HG03378 (cell line): ENCODE data around the gene SRXN1.

Experiments used
- ATAC-seq: cut with Tn5 transposase; IDR thresholded peaks from one replicate; pipeline ENCODE4 v1.9.1; 2021; ENCODE audit warnings: mild to moderate bottlenecking, moderate library complexity; ENCODE audit not compliant: unreplicated experiment

SRXN1 gene

DNA sequence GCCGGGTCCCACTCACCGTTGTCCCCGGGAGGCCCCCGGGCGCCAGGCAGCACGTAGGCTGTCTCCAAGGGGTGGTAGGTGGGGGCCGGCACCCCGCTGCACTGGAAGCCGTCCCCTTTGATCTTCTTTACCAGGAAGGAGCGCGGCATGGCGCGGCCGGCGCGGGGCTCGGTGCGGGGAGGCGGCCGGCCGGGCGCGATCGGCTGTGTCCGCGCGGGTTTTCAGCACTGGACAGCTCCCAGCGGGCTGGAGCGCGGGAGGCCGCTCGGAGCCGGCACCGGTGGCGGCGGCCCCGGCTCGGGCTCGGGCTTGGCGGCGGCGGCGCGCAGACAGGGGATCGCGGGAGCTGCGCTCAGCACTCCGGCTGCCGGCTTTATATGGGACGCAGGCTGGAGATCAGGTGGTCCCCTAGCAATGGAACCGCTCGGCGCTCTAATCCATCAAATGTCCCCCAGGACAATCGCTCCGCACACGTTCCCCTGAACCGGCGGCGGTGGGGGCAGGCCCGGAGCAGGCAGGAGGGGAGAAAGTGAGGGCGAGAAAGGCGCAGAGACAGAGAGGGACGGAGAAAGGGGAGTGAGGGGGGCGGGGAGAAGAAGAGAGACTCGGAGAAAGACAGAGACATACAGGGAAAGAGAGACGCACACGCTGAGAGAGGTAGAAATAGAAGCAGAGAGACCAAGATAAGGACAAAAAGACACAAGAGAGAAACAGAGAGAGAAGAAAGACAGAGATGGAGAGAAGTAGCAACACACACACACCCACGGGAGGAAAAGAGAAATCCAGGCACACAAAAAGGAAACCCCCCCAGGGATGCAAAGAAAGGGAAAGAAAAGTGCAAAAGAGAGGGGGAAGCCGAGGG is 22.7 kb upstream of the SRXN1 start, which contains the start of gene SCRT2:
SCRT2 (minus strand) TSS at position 350 of the 862 bp plus-strand sequence; CDS start at position 149, 201 bp downstream.
- no peak for ATAC-seq

DNA sequence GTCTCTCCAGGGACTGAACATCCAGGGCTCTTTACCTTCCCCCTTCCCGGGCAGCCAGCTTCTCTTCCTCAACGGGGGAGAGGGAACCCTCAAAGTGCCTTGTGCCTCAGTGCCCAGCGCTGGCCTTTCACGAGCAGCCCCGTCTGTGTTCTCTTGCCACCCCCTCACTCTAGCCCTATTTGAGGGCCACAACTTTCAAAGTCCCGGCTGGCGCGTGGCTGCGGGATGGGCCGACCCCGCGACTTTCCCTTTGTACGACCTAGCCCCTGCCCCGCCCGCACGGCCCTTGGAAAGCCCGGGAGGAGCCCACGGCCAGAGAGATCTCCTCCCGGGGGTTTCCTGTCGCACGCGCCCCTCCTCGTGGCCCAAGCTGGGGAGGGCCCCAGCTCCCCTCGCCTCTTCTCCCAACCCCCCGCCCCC is 22.0 kb upstream of the SRXN1 start:
- ATAC-seq: no peak

DNA sequence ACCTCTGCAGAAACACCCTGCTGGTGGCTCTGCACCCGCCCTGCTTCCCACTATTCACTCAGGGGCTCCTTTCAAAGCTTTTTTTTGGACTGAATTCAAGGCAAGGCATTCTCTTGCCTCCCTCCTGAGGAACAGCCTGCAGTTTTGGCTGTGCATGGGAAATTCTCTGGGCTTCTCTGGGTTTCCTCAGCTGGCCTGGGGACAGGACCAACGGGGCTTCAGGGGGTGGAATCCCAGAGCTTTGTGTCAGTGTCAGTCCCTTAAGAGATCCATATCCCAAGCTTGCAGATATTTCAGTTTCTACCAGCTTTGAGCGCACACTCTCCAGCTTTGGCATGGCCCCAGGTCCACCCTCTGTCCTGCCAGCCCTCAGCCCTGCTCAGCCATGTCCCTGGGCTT is 20.6 kb upstream of the SRXN1 start:
- no peak for ATAC-seq

DNA sequence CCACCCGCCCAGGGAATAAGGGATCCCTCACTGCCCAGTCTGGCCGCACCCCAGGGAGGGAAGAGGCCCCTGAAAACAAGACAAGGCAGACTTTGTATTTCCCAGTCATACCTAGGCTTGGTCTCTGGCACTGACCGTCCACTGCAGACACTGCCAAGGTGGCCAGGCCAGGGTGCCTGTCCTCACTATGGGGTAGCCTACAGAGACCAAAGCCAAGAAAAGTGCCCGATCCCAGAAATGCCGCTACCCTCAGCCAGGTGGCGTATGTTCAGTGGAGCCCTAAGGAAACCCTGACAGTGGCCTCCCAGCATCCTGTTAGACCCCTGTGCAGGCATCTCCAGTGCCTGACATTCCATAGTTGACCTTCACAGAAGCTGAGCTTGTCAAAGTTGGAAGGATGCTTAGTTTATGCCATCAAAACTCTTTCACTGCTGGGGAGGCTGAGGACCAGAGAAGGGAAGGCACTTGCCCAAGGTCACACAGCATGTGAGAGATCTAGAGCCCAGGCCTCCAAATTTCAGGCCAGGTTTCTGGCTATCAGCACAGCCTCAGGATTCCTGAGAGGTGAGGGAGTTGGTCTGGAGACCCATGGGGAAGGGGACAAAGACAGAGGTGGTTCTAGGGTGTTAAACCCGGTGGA is 20.1 kb upstream of the SRXN1 start:
- no peak for ATAC-seq

DNA sequence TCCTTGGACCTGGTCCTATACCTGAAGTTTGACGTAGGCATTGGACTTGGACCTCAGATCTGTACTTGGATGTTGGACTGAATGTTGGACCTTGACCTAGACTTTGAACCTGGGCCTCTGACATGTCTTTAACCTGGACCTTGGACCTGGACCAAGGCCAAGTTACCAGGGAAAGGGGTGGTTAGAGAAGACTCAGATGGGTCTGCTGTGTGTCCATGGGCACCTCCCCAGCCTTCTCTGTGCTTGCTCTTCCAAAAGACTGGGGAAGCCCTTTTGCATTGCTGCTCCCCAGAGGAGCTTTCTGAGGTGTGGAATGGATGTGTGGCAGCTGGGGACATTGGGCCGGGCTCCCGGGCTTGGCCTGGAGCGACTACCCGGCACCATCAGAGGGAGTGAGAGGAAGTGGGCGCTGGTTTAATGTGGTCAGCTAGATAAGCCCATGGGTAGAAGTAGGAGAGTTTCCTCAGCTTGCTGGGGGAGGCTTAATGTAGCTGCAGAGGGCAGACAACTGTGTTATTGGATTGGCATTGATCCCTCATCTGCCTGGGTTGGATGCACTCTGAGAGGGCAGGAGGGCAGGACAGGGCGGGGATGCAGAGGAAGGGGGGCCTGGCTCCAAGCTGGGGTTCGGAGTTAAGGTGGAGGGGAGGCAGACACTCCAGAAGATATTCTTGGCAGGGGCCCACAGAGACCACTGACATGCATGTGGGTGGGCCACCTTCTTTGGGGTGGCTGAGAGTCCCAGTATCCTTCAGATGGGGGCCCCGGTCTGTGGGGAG is 18.4 kb upstream of the SRXN1 start:
- ATAC-seq: no peak

DNA sequence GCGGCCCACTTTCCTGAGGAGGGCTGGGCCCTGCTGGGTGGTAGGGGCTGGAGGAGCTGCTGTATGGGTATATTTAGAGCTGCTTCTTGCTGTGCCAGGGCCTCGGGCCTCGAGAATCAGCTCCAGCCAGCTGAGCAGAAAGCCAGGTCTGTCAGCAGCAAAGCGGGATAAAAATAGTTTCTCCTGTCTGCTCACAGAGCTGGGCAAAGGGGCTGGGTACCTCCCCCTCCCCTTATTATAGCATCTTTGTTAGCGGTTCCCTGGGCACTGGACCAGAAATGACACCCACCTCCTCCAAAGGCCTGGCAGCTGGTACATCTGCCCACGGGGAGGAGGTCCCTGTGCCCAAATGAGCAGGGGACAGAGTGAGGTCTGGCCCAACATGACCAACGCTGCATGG is 16.6 kb upstream of the SRXN1 start:
- no peak for ATAC-seq

DNA sequence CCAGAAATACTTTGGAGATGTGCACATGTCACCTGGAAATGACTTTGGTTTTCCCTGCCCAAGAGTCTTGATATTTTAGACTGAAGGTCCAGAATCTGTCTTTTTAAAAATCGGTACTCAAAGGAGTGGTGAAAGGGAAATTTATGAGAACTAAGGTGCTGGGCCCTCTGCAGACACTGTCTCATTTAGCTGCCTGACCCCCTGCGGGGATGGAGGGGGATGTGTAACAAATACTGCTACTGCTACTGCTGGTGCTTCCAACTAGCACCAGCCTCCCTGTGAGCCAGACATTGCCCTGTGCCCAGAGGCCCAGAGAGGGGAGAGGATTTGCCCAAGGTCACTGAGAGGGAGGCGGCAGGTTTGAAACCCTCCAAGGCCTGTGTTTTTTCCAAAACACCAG is 15.6 kb upstream of the SRXN1 start:
- no peak for ATAC-seq

DNA sequence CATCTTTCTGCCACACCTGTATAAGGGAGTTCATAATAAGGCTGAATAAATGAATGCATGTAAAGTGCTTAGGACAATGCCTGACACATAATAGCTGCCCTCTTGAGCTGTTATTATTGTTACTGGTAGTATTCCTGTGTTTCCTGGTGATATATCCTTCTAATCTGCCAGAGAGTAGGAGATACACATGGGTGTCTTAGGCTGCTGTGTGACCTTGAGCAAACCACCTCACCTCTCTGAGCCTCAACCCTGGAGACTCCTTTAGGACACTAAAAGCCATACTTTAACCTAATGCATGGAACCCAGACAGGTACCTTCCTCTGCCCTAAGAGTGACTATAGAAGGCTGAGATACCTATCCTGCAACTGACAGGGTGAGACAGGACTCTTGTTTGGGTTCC is 15.1 kb upstream of the SRXN1 start:
- ATAC-seq: no peak

DNA sequence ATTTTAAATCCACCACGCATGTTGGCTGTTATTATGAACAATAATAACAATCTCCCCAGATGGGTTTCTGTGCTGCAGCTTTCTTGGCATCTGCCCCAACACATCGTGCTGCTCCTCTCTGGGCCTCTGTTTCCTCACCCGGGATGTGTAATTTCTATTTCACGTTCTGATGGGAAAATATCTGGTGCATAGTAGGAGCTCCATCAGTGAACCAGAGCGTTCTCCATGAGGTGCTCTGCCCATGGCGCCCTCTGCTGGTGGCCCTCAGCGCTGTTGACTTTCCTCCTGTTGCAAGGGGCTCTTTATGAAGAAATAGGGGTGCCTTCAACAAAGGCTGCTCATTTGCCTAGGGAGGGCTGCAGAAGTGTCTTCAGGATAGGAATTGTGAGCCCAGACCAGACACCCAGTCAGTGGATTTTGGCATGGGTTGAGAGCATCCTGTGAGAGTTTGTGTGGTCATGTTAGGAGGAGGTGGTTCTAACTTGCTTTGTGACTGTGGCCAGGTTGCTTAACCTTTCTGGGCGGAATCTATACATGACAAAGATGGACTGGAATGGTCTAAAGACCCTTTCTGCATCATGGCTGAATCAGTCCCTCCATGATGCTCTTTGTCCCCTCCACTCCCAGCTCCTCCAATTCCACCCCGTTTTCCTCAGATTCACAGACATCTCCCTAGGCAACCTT is 14.5 kb upstream of the SRXN1 start:
- no peak for ATAC-seq

DNA sequence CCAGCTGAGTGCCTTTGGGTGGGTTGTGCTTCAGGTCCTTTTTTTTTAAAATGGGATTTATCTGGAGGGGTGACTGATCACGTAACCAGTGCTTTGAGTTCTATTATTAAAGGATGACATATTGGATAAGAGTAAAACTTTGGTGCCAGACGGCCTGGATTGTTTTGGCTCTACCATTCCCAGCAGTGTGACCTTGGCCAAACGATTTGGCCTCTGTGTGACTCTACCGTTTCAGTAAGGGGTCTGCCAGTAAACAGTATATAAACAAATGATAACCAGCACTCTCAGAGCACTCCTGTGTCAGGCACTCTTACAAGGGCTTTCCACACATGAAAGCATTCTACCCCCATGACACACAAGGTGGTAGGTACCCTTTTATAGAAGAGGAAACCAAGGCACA is 13.9 kb upstream of the SRXN1 start:
- ATAC-seq: no peak

DNA sequence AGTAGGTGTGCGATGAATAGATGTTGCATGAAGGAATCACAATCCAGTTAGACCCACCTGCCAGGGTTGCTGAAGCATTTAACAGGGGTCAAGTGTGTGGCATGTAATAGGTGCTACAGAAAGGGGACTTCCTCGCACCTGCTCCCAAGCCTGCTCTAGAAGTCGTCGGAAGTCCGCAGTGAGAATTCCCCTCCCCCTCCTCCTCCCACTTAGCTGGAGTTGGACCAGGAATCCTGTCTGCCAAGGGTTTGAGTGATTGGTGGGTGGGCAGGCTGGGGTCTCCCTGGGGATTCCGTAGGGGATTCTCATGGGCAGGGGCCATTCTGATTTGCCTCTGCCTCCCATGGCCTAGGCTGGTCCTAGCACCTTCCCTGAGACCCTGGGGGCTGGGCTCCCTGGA is 12.3 kb upstream of the SRXN1 start:
- no peak for ATAC-seq

DNA sequence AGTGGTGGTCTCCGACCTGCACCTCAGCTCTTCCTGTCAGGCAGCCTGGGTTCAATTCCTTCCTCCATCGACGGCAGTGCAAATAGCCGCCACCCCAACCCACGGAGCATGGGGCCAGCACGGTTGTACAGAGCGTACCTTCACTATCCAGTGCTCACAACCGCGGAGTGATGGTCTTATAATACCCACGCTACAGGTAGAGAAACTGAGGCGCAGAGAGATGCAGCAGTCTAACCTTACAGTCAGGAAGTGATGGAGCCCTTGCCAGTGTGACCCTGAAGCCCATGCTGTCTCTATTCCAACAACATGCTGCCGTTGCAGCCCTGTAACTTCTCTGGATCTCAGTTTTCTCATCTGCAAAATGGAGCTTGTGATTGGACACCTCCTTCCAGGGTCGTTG is 11.6 kb upstream of the SRXN1 start:
- no peak for ATAC-seq

DNA sequence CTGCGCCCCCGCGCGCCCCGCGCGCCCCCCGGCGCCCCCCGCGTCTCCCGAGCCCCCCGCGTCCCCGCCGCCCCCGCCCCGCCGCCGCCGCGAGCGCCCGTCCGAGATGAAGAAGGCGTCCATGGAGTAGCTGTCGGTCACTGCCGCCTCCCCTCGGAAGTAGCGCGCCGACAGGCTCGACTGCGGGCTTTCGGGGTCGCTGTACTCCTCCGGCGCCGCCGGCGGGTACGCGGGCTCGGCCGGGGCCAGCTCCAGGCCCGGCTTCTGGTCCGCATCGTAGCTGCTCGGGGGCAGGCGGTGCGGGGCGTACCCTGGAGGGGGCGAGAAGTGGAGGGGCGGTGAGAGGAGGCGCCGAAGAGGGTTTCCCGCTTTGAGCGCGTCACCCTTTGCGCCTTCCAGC is 11.2 kb upstream of the SRXN1 start:
- ATAC-seq: no peak

DNA sequence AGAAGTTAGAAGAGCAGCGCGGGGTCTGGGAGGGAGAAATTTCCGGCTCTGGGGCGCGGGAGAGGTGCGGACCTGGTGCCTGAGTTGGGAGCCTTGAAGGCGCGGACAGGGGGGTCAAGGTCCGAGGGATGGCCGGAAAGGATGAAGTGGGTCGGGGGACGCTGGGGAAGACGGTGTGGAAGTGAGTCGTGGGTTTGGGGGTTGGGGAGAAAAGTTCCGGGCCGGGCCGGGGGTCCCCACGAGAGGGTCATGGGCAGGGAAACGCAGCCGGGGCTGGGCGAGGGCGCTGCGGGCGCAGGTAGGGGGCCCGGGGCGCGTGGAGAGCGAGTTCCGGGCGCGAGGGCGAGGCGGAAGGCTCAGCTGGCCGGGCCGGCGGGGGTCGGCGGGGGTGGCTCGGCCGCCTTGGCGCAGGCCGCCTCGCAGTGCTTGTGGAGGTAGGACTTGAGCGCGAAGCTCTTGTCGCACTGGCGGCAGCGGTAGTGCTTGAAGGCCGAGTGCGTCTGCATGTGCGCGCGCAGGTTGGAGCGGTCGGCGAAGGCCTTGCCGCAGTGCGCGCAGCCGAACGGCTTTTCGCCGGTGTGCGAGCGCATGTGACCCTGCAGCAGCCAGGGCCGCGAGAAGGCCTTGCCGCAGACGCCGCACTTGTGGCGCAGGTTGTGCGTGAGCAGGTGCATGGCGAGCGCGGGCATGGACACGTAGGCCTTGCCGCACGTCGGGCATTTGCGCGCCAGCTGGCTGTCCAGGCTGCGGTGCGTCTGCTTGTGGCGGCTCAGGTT is 10.5 kb upstream of the SRXN1 start:
- ATAC-seq: no peak

DNA sequence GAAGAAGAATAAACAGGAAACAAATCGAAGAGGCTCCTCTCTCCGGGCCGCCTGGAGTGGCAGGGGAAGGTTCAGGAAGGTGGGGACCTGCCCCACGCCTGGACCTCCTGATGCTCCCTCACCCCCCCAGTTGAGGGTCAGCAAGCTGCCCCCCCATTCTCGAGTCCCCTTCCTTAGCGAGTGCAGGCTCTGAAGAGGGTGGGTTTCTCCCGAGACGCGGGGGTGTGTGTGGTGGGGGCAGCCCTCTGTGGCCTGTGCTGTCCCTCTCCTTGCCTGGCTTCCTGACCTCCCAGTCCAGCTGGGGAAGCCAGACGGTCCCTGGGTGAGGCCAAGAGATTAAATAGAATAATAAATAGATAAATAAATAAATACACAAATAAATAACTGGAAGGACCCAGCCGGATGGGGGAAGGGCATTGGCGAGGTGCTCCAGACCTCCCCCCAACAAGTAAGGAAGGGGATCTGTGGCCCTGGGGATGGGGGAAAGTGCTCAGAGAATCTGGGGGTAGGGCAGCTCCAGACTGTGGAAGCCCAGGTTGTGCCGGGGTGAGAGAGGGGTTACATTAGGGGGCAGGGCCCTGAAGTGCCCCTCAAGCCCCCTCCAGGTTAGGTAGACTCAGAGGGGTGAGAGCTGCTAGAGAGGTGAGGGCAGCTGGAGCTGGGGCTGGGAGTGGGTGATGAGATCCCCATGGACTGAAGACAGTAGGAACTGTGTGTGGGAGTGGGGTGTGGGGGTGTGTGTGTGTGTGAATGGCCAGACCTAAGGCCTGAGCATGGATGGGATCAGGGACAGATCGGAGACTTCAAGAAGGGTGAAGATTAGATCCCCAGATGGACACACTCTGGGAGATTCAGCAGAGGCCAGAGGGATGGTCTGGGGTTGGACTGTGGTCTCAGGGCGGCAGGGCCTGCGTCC is 9.5 kb upstream of the SRXN1 start:
- ATAC-seq: no peak

DNA sequence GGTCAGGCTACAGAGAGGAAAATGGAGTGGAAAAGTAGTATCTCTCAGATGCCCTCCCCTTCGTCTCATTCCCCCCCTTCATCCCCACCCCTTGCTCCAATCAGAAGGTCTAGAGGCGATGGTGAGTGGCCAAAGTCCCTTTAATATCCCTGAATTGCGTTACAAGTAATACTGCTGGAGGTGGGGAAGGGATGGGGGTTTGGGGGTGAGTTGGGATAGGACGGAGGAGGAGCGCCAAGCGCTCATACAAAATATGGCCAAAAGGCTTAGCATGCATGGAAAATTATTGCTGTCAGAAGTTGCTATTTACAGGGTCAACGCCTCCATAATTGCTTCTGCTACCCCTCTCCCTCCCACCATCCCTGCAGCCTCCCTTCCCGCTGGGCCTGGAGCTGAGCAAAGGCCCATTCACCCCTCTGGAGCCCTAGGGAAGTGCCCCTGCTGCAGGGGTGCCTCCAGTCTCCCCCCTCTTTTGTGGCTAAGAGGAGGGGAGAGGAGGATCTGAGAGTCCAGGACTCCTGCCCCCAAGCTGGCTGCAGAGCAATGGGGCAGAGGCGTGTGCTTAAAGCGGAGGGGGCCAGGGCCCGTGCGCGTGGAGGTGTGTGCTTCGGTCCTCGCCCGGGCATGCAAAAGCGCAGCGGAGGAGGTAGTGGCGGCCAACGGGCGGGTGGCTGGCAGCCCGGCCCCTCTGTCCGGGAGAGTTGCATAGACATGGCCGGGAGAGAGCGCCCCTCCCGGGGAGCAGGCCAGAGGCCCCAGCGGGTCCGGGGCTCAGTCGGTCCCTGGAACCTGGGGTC is 8.7 kb upstream of the SRXN1 start:
- no peak for ATAC-seq

DNA sequence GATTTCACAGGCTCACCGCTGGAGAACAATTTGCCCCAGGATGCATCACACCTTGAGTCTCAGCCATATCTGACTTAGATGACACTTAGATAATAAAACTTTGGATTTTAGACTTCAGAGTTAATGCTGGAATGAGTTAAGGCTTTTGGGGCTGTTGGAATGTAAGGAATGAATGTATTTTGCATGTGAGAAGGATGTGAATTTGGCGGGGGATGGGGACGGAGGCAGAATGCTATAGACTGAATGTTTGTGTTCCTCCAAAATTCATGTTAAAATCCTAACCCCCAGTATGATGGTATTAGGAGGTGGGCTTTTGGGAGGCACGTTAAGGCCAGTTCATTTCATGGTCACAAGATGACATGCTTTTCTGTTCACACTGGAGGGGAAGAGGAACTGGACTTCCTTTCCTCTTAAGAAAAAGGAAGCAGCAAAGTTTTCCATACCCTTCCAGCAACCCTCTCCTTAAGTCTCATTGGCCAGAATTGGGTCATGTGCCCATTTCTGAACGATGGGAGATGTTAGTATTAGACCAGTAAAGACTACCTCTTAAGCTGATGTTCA is 5.8 kb upstream of the SRXN1 start:
- no peak for ATAC-seq

DNA sequence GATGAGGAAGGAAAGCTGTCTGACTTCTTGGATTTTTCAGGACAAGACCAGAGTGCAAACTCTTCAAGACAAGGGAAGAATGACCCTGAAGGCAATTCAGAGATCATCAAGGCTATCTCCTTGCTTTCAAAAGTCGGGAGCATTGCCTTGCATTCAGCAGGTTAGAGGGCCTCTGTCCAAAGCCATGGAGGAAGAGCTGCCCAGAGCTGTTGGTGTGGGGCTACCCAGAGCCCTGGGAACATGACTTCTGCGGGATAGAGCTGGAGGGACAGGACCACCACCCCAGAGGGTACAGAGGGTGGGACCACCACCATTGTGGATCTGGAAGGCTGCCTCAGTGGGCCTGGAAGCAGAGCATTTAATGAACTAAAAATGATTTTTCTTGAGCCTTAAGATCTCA is 5.2 kb upstream of the SRXN1 start:
- ATAC-seq: no peak
